H9 (cell line): Measurements from ENCODE around the gene NEURL3. TPM values are rescaled to one million over a fixed set of nuclear protein-coding genes. Genes with fewer than 3 reads are reported as not detected.

Source experiments
- DNase-seq: peaks from one replicate; pipeline ENCODE4 v3.0.0-alpha.2; 2017
- H2AFZ ChIP-seq: one replicate; pipeline ENCODE4 v1.6.1; 2013; ENCODE audit warnings: mild to moderate bottlenecking, low read length, control low read depth, moderate library complexity
- H2AK5ac ChIP-seq: 2 replicates; pipeline ENCODE4 v1.6.1; 2013; ENCODE audit warnings: low read length, control low read depth, mixed read lengths; ENCODE audit not compliant: insufficient read length
- H2BK120ac ChIP-seq: one replicate; pipeline ENCODE4 v1.6.1; 2013; ENCODE audit warnings: low read depth, mild to moderate bottlenecking, low read length, control low read depth, inconsistent platforms; ENCODE audit not compliant: poor library complexity, severe bottlenecking
- H2BK12ac ChIP-seq: 2 replicates; pipeline ENCODE4 v1.6.1; 2013; ENCODE audit warnings: low read length, control low read depth, mixed read lengths, low read depth; ENCODE audit not compliant: insufficient read length
- H2BK15ac ChIP-seq: 2 replicates; pipeline ENCODE4 v1.6.1; 2013; ENCODE audit warnings: low read depth, low read length, control low read depth
- H2BK20ac ChIP-seq: one replicate; pipeline ENCODE4 v1.6.1; 2013; ENCODE audit warnings: low read depth, mild to moderate bottlenecking, low read length, control low read depth, inconsistent platforms; ENCODE audit not compliant: poor library complexity, severe bottlenecking
- H2BK5ac ChIP-seq: 2 replicates; pipeline ENCODE4 v1.6.1; 2013; ENCODE audit warnings: low read length, control low read depth, mixed read lengths; ENCODE audit not compliant: insufficient read length
- H3K14ac ChIP-seq: 2 replicates; pipeline ENCODE4 v1.6.1; 2013; ENCODE audit warnings: low read length, control low read depth; ENCODE audit not compliant: insufficient read depth
- H3K18ac ChIP-seq: 2 replicates; pipeline ENCODE4 v1.6.1; 2013; ENCODE audit warnings: low read depth, mild to moderate bottlenecking, mixed read lengths, low read length, control low read depth; ENCODE audit not compliant: insufficient read length
- H3K23ac ChIP-seq: 2 replicates; pipeline ENCODE4 v1.6.1; 2013; ENCODE audit warnings: low read length, control low read depth, mixed read lengths, low read depth; ENCODE audit not compliant: insufficient read length
- H3K23me2 ChIP-seq: 2 replicates; pipeline ENCODE4 v1.6.1; 2013; ENCODE audit warnings: low read depth, mild to moderate bottlenecking, mixed read lengths, low read length, control low read depth; ENCODE audit not compliant: insufficient read length, poor library complexity, severe bottlenecking
- H3K27ac ChIP-seq: 2 replicates; pipeline ENCODE4 v1.5.1; 2013; ENCODE audit warnings: low read length, control low read depth, mixed read lengths, low read depth; ENCODE audit not compliant: insufficient read length
- H3K27me3 ChIP-seq: 2 replicates; pipeline ENCODE4 v1.6.1; 2013; ENCODE audit warnings: low read length, control low read depth, inconsistent platforms; ENCODE audit not compliant: insufficient read depth
- H3K4ac ChIP-seq: 2 replicates; pipeline ENCODE4 v1.6.1; 2013; ENCODE audit warnings: low read depth, mild to moderate bottlenecking, control low read depth, inconsistent platforms, low read length, moderate library complexity
- H3K4me1 ChIP-seq: 2 replicates; pipeline ENCODE4 v1.6.1; 2013; ENCODE audit warnings: low read length, control low read depth, inconsistent platforms; ENCODE audit not compliant: insufficient read depth
- H3K4me2 ChIP-seq: 2 replicates; pipeline ENCODE4 v1.6.1; 2013; ENCODE audit warnings: low read length, control low read depth, mixed read lengths; ENCODE audit not compliant: insufficient read length, insufficient read depth
- H3K56ac ChIP-seq: 2 replicates; pipeline ENCODE4 v1.6.1; 2013; ENCODE audit warnings: low read depth, mild to moderate bottlenecking, mixed read lengths, low read length, control low read depth; ENCODE audit not compliant: insufficient read length
- H3K79me1 ChIP-seq: 2 replicates; pipeline ENCODE4 v1.6.1; 2013; ENCODE audit warnings: low read depth, mild to moderate bottlenecking, moderate library complexity, low read length, control low read depth, inconsistent platforms; ENCODE audit not compliant: insufficient read depth, poor library complexity, severe bottlenecking
- H3K79me2 ChIP-seq: 2 replicates; pipeline ENCODE4 v1.6.1; 2013; ENCODE audit warnings: low read length, control low read depth, inconsistent platforms; ENCODE audit not compliant: insufficient read depth
- H3K9ac ChIP-seq: 2 replicates; pipeline ENCODE4 v1.6.1; 2013; ENCODE audit warnings: low read length, control low read depth, mixed read lengths; ENCODE audit not compliant: insufficient read length; ENCODE audit errors: extremely low read depth
- H3K9me3 ChIP-seq: one replicate; pipeline ENCODE4 v1.6.1; 2013; ENCODE audit warnings: low read depth, low read length, inconsistent platforms; ENCODE audit not compliant: control insufficient read depth
- H3T11ph ChIP-seq: one replicate; pipeline ENCODE4 v1.6.1; 2013; ENCODE audit warnings: mild to moderate bottlenecking, low read length, control low read depth, inconsistent platforms
- H4K20me1 ChIP-seq: one replicate; pipeline ENCODE4 v1.6.1; 2013; ENCODE audit not compliant: control insufficient read depth, insufficient read length, insufficient read depth
- H4K5ac ChIP-seq: 2 replicates; pipeline ENCODE4 v1.6.1; 2013; ENCODE audit warnings: low read depth, mild to moderate bottlenecking, mixed read lengths, low read length, control low read depth; ENCODE audit not compliant: insufficient read length
- H4K8ac ChIP-seq: replicated peaks from 2 replicates; pipeline ENCODE4 v1.6.1; 2013; ENCODE audit warnings: low read length, control low read depth, mixed read lengths, low read depth; ENCODE audit not compliant: insufficient read length
- H4K91ac ChIP-seq: 2 replicates; pipeline ENCODE4 v1.6.1; 2013; ENCODE audit warnings: low read depth, mild to moderate bottlenecking, moderate library complexity, mixed read lengths, low read length, control low read depth; ENCODE audit not compliant: insufficient read length
- H3K27ac Mint-ChIP-seq, 3 experiments: 2 replicates in 2 of 3; 3 replicates in 1 of 3; pipeline ENCODE4 v1.8.0; 2020 to 2021; ENCODE audit warnings: mixed read lengths in 3 of 3, mild to moderate bottlenecking in 1 of 3, moderate library complexity in 1 of 3
- H3K27me3 Mint-ChIP-seq: 2 replicates; pipeline ENCODE4 v1.8.0; 2021; ENCODE audit warnings: low read depth, mild to moderate bottlenecking, moderate library complexity, mixed read lengths
- H3K36me3 Mint-ChIP-seq, 3 experiments: 2 replicates in 2 of 3; 3 replicates in 1 of 3; pipeline ENCODE4 v1.8.0; 2020 to 2021; ENCODE audit warnings: low read depth in 3 of 3, mixed read lengths in 3 of 3; ENCODE audit not compliant: insufficient read depth in 1 of 3
- H3K4me1 Mint-ChIP-seq, 2 experiments: 2 replicates each; pipeline ENCODE4 v1.8.0; 2020; ENCODE audit warnings: mixed read lengths in 2 of 2
- H3K4me3 Mint-ChIP-seq, 2 experiments: 2 replicates in 1 of 2; 3 replicates in 1 of 2; pipeline ENCODE4 v1.8.0; 2020 to 2021; ENCODE audit warnings: mild to moderate bottlenecking in 2 of 2, mixed read lengths in 2 of 2, moderate library complexity in 1 of 2
- H3K9me3 Mint-ChIP-seq, 2 experiments: 2 replicates in 1 of 2; 3 replicates in 1 of 2; pipeline ENCODE4 v1.8.0; 2020; ENCODE audit warnings: mild to moderate bottlenecking in 2 of 2, mixed read lengths in 2 of 2, moderate library complexity in 1 of 2
- CTCF ChIP-seq: fragments of 200-600 bp; sonication (generic); conservative IDR thresholded peaks from 3 replicates; pipeline ENCODE4 v1.8.0; 2021; ENCODE audit warnings: antibody characterized with exemption, mild to moderate bottlenecking
- WGBS: extraction: QIAGEN DNeasy Blood & Tissue Kit; methylation state at CpG from one replicate; pipeline ENCODE4 v1.1.7; 2013; ENCODE audit warnings: missing lambda C conversion rate, low lambda C conversion rate, mixed read lengths; ENCODE audit not compliant: insufficient read length; ENCODE audit errors: extremely low coverage; 5-methylcytosine and 5-hydroxymethylcytosine counted together
- total RNA-seq: library from RNA; stranded (reverse); gene quantifications from 2 replicates; pipeline ENCODE4 v1.2.1, GENCODE V29; 2021

NEURL3 gene
- total RNA-seq, 1 experiment from 2014 or later: not detected

GRCh38 chr2:96547203-96547641 is 42.1 kb upstream of the NEURL3 start:
- H3K27ac Mint-ChIP-seq: peak overlapping the region; percentile 36 to 92 (median 63); a peak in 5 of 7 replicates
- peaks cover 22% of the 10 kb centered on the region for H3K27me3 Mint-ChIP-seq
- Histone ChIP-seq H3K9ac (no peak overlapping the region), H2BK5ac (no peak overlapping the region), H3K23me2 (no peaks in the 10 kb centered on the region), H2BK120ac (no peak overlapping the region), H3K18ac (no peak overlapping the region), H3K9me3 (no peaks in the 10 kb centered on the region), H3T11ph (no peak overlapping the region), H3K4me2 (peak overlapping the region; percentile 48), H3K27ac (no peak overlapping the region), H3K27me3 (no peaks in the 10 kb centered on the region), H4K5ac (no peak overlapping the region), H4K91ac (no peak overlapping the region), H2AFZ (no peak overlapping the region), H3K14ac (no peak overlapping the region), H2AK5ac (no peak overlapping the region), H3K56ac (no peak overlapping the region), H4K20me1 (no peaks in the 10 kb centered on the region), H2BK20ac (no peak overlapping the region), H2BK12ac (no peak overlapping the region), H4K8ac (no peak overlapping the region), H3K4me1 (no peaks in the 10 kb centered on the region), H3K79me1 (no peaks in the 10 kb centered on the region), H3K4ac (no peak overlapping the region), H3K23ac (no peak overlapping the region), H2BK15ac (no peak overlapping the region), H3K79me2 (no peaks in the 10 kb centered on the region)
- H3K4me3 Mint-ChIP-seq: peak overlapping the region; percentile 33 to 42
- peak; percentile 20; the same call in 2 of the 3 replicates for TF ChIP-seq CTCF
- no CpG with 5 or more reads among the region's 7 CpGs for WGBS
- H3K9me3 Mint-ChIP-seq: peaks cover 4 to 5% of the 10 kb centered on the region in 2 experiments; a peak in 3 of 5 replicates
- DNase-seq: peak; percentile 73
- H3K4me1 Mint-ChIP-seq: peaks cover 11 to 20% of the 10 kb centered on the region in 2 experiments
- H3K36me3 Mint-ChIP-seq: peaks cover 4 to 10% (median 5%) of the 10 kb centered on the region in 3 experiments
